Measurements from ENCODE around the gene PRTFDC1. TPM values are rescaled to one million over a fixed set of nuclear protein-coding genes. Genes with fewer than 3 reads are reported as not detected.

PRTFDC1 gene
- total and polyA plus RNA-seq, 2 donors (not counting 3 experiments of a cell fraction or from before 2014, with no cell fraction given): 22.0 to 27.0 TPM

GRCh38 chr10:24806262-24806661 lies 146.1 kb downstream of the PRTFDC1 start:
- TF ChIP-seq POLR2A (IDR thresholded peaks at IDR 0.05; ENCODE audit: low read depth, low read length) (no peak), GATA2 (IDR thresholded peaks at IDR 0.05; ENCODE audit: insufficient read depth, insufficient read length, low read depth, low read length) (no peak), MYC (IDR thresholded peaks at IDR 0.05; ENCODE audit: low read depth, low read length) (no peak), CTCF (IDR thresholded peaks at IDR 0.05; ENCODE audit: extremely low read depth in 1 of 2, insufficient read depth in 1 of 2, low read depth in 1 of 2, low read length in 2 of 2) (no peak), FOS (IDR thresholded peaks at IDR 0.05; ENCODE audit: borderline replicate concordance, insufficient read depth, low read length) (no peak), JUN (IDR thresholded peaks at IDR 0.05; ENCODE audit: borderline replicate concordance, insufficient read depth, insufficient read length, low read depth) (no peak), MAX (IDR thresholded peaks at IDR 0.05; ENCODE audit: insufficient read depth, insufficient read length) (no peak), EZH2 (IDR thresholded peaks at IDR 0.05; ENCODE audit: borderline replicate concordance, low read depth, low read length, severe bottlenecking) (no peak), POLR2AphosphoS5 (IDR thresholded peaks at IDR 0.05; ENCODE audit: insufficient read depth, low read depth, low read length) (no peak)
- POLR2A ChIA-PET: no interaction called here
- CTCF ChIA-PET: no interaction called here
- H3K4me1 ChIP-seq (ENCODE audit: control insufficient read depth, extremely low read depth, insufficient read depth, low read length): no peaks in the 10 kb centered on the region
- no peak overlapping the region for H2AFZ ChIP-seq (ENCODE audit: low read depth, low read length)
- H3K4me2 ChIP-seq (ENCODE audit: insufficient read depth, low read length): no peak overlapping the region
- H3K9me3 ChIP-seq (replicated peaks; ENCODE audit: control insufficient read depth, insufficient read depth, low read length): no peaks in the 10 kb centered on the region
- no peak overlapping the region for H3K4me3 ChIP-seq (replicated peaks in 1 of 3; ENCODE audit: insufficient read depth in 1 of 3, low read depth in 1 of 3, low read length in 3 of 3)
- intact Hi-C loops (cut with micrococcal nuclease) (no loop called here), dilution Hi-C loops (cut with MboI; ENCODE audit: extremely low pct_ligation_motif_present, low sequenced_read_pairs) (no loop called here)
- no peaks in the 10 kb centered on the region for H3K27me3 ChIP-seq (ENCODE audit: control insufficient read depth in 2 of 2, insufficient read depth in 2 of 2, low read length in 2 of 2)
- H3K36me3 ChIP-seq (ENCODE audit: control insufficient read depth in 2 of 2, extremely low read depth in 1 of 2, insufficient read depth in 2 of 2, low read length in 2 of 2): no peaks in the 10 kb centered on the region
- FAIRE-seq: no peak
- no peak for DNase-seq (ENCODE audit: low read depth, low spot score)
- H3K9ac ChIP-seq (replicated peaks; ENCODE audit: extremely low read depth, insufficient read depth, low read length): no peak overlapping the region
- no peaks in the 10 kb centered on the region for H3K79me2 ChIP-seq (ENCODE audit: control insufficient read depth, insufficient read depth, low read length)
- H4K20me1 ChIP-seq (replicated peaks; ENCODE audit: control insufficient read depth, extremely low read depth, insufficient read depth, low read length): no peaks in the 10 kb centered on the region
- BruUV-seq (replicated peaks): no TSS peak
- no peaks in the 10 kb centered on the region for H3K9me1 ChIP-seq (replicated peaks; ENCODE audit: control insufficient read depth, extremely low read depth, insufficient read depth, low read length)
- H3K27ac ChIP-seq (ENCODE audit: insufficient read depth, low read depth, low read length): no peak overlapping the region

Measured in endothelial cell of umbilical vein (primary cell).